Activated T-cell treated with anti-CD3 and anti-CD28 coated beads for 48 hours (primary cell): ENCODE results near the gene CXCL14.
"Not testable (repeated sequence)": the region's sequence is repeated elsewhere in the genome, so short reads cannot be mapped to it uniquely, and the experiment has no call there.

Source experiments
- DNase-seq: peaks from one replicate; pipeline ENCODE4 v3.0.0-alpha.2; 2020; ENCODE audit warnings: low read depth

CXCL14 gene

DNA sequence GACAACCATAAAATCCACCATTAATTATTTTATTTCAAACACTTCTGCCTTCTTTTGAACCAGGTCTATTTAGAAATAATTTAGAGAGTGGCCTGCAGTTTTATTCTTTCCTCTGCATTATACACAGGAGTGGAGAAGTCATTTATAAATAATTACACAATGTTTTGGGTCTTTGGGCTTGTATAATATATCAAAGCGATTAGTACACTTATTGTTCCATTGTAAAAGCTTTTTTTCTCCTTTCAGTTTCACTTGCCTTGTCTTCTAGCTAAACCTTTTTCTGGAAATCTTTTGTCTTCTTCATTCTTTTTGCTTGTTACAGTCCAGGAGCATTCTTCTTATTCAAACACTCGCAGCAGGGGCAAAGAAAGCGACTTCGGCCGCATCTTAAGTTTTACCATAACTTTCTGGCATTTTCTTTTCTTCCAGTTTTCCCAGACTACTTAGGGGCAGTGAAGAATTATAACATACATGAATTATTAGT lies 35.7 kb downstream of the CXCL14 start:
- no peak for DNase-seq

DNA sequence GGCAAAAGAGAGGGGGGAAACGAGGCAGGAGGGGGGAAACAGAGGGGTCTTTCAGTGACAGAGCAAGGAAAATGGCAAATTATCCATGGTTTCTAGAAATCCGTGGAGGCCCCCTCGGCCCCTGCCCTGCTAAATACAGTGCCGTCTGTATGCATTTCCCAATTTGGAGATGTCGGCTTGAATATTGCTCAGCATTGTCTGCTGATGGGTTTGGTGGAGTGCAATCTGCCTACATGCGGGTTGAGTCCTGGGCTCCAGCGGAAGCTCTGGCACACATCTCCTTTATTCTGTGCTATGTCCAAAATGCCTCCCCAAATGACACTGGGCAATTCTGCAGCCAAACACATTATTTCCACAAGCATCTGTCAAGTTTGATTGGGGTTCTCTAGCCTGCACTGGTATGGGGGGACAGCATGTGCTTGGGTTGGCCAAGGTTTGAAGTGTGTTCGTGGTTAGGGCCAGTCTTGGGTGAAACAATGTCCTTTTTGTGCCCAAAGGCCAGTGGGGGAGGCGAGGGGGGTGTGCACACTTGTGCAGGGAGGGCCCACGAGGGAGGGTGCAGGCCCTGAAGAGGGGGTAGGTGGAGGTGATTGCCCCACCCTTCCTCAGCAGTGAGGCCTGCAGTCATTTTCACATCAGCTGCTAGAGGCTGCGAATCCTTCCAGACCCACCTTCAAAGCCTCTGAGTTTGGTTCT lies 36.8 kb downstream of the CXCL14 start:
- DNase-seq: no peak

DNA sequence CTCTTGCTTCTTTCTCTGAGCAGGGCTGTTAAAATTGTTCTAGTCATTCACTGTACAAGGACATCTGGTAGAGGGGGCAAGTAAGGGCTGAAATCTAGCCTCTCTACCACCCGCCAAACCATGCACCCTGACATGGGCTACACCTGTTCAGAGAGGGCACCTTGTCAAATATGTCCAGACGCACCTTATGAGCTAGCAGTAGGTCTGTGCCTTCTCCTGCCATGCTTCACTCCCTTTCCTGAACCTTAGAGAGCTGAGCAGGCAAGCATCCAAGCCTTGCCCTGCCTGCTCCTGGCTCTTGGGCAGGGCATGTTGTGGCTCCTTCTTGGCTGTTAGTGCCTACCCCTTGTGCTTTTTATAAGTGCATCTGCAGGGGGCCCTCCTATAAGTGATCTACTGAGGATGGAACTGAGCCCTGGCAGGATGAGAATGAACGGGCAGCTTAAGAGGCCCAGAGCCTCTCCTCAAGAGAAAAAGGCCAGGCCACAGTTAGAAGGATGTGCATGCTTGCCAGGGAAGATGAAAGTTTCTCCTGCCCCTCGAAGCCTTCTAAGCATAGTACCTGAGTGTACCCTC lies 39.3 kb downstream of the CXCL14 start:
- DNase-seq: no peak

DNA sequence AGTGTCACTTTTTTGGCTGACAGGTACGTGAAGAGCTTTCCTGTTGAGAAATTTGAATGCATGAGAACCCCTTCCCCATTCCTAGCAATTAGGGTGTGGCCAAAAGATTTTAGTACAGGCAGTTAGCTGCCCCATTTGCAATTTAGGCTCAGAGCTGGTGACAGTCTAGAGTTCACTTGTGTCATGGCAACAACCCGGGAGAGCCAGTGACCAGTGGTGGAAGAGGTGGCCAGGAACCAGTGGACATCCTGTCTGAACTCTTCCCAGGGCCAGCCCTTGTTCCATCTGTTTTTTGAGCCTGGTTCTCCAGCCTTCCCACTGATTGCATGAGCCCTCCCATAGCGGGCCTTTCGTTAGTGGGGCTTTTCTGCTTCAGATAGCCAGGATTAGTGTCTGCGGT lies 40.5 kb downstream of the CXCL14 start:
- no peak for DNase-seq

DNA sequence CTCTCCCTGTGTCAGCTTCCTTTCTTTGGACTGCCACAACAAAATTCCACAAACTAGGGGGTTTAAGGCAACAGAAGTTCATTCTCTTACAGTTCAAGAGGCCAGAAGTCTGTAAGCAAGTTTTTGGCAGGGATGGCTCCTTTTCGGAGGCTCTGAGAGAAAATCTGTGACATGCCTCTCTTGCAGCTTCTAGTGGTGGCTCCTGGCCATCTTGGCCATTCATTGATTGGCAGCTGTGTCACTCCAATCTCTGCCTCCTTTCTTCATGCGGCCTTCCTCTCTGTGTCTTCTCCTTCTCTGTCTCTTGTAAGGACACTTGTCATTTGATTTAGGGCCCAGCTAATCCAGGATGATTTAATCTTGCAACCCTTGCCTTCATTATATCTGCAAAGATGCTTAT lies 41.0 kb downstream of the CXCL14 start:
- DNase-seq: no peak

DNA sequence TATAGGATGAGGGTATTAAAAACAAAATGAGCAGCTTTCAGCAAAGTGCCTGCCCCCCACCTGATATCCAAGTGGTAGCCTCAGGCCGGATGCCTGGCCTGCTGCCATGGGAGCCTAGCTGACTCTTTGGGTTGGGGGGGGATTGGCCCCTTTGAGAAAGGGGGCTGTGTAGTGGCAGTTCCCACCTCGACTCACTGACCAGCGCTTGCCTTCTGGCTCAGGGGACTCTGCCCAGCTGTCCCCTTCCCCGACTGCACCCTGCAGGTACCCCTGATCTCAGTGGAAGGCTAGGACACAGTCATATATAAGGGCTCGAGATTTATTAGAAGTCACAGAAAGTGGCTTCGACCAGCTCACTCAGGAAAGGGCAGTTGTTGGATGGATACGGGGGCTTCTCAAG lies 41.5 kb downstream of the CXCL14 start:
- no peak for DNase-seq

DNA sequence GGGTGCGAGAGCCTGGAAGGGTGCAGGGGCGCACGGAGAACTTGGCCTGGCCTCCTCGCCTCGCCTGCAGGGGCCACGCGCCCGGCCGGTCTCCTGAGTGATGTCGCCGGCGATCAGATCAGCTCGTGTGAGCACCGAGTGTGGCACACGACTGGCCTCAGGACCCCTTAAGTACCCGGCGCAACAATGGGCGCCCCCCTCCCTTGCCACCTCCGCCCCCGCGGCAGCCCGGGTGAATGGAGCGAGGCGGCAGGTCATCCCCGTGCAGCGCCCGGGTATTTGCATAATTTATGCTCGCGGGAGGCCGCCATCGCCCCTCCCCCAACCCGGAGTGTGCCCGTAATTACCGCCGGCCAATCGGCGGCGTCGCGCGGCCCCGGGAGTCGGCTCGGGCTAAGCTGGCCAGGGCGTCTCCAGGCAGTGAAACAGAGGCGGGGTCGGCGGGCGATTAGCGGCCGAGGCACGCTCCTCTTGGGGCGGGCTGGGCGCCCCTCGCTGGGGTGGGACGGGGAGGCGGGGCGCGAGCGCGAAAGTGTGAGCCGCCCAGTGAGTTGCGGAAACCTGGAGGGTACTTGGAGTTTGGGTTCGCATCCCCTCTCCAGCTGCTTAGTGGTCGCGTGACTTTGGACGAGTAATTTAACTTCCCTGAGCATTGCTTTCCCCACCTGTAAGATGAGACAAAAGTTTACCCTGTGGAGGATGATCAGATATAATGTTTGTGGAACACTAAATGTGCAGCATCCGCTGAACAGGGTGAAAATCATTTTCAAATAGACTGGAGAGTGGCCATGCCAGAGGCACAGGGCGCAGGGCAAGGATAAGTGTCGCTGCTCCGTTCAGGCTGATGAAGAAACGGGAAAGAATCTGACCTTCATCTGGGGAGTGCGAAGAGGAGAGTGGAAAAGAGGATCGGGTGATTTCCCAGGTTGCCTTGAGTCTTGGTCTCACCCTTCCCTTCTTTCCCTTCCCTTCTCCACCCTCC lies 42.7 kb downstream of the CXCL14 start, which contains the start of gene NEUROG1:
Gene NEUROG1, minus strand, starts transcription at position 145 of the 982 bp plus-strand sequence. CDS start 274 bp downstream, outside the sequence.
- DNase-seq: peak; percentile 4

DNA sequence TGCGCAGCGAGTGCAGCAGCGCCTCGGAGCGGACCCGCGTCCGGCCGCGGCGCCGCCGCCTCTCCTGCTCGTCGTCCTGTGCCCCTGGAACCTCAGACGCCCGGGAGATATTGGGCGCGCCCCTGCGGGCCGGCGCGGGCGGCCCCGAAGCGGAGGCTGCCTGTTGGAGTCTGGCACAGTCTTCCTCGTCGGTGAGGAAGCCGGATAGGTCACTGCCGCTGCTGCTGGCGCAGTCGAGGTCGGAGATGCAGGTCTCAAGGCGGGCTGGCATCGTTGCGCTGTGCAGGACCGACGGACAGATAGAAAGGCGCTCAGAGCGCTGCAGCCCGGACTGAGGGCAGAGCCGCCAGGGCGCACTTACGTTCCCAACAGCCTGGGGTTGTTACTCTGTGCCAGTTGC lies 43.4 kb downstream of the CXCL14 start:
- DNase-seq: no peak

DNA sequence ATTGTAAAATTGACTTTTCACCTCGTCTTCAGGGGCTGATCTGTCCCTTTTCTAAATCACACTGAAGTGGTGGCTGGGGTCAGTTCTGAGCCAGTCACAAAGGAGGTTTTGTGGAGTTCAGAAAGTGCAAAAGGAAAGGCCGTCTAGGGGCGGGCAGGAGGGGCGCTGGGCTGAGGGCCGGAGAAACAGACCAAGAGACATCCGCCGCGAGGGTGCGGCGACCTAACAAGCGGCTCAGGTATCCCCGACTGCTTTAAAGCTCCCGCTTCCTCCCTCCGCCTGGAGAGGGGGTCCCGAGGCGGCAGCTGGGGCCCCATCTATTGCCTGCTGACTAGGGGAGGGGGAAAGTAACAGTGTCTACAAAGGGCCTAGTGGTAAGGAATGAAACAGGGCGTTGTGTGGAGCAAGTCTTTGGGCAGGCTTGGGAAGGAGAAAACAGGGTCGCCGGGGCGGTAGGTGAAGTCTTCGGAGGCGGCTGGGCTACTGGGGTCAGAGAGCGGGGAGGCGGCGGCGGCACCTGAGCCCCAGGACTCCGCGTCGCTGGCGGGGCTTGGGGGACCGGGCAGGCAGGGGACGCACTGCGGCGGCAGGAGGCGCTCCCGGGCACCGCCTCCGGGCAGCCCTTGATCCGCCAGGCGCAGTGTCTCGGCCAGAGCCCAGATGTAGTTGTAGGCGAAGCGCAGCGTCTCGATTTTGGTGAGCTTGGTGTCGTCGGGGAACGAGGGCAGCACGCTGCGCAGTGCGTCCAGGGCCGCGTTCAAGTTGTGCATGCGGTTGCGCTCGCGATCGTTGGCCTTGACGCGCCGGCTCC lies 44.0 kb downstream of the CXCL14 start:
- DNase-seq: peak; percentile 7

DNA sequence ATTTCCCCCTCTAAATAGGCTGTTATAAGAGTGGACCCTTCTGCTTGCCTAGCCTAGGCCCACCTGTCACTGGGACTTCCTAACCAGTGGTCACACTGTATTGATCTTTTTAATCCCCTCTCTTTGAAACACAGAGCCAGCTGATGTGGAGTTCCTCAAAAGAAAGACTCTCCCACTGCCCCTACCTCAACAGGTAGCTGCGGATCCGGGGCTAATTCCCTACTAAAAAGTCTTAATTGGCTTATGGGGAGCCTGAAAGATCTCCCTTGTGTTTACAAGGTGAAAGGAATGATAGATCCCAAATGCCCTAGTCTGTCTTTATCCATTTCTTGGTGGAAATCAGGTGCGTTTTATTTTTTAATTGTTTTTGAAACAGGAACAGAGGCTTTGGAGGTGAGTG lies 45.0 kb downstream of the CXCL14 start:
- DNase-seq: no peak

DNA sequence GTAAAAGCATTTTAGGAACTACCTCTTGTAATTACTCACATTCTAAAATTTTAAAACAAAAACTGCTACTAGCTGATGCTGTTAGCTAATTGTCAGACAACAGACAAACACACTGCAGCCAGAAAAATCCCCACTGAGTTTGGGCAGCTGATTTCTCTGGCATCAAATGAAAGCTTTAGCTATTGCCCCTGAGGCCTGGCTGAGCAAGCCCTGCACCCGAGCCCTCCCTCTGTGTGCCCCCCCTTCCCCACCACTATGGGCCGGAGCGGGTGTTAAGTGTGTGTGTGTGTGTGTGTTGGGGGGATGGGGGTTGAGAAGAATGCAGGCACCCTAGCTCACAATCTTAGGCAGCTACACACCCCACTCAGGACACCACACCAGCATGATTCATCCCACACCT lies 45.5 kb downstream of the CXCL14 start:
- no peak for DNase-seq

DNA sequence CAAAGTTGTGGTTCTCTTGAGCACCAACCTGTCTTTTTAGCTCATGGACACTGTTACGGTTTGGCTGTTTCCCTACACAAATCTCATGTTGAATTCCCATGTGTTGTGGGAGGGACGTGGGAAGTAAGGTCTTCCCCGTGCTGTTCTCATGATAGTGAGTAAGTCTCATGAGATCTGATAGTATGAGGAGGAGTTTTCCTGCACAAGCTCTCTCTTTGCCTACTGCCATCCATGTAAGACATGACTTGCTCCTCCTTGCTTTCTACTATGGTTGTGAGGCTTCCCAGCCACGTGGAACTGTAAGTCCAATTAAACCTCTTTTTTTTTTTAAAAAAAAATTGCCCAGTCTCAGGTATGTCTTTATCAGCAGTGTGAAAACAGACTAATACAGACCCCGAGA lies 49.2 kb downstream of the CXCL14 start:
- DNase-seq: not testable (repeated sequence)

DNA sequence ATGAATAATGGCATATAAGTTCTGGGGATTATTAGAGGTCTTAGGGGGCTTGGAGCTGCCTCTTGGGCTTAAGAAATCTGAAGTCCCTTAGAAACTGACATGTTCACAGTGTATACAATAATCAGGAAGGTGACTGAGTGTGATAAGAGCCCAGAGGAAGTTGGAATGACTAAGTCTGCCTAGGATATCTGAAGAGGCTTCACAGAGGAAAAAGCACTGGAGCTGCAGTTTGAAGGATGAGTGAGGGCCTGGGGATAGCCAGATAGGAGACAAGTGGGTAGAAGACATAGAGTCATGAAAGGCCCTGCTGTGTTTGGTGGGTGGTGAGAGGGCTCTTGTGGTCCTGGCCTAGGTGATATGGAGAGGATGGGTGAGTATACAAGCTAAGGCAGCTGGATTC lies 51.9 kb downstream of the CXCL14 start:
- DNase-seq: no peak

DNA sequence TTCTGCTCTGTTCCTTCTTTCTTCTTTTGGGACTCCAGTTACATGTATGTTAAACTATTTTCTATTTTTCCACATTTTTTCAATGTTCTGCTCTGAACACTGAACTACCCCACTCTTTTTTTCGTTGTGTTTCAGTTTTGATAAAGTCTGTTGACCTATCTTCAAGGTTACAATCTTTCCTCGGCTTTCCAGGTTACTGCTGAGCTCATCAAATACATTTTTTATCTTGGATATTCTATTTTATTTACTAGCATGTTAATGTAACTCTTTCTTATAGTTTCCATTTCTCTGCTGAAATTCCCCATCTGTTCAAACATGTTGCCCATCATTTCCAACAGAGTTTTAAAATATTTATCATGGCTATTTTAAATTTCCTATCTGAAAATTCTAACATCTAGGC lies 56.8 kb downstream of the CXCL14 start:
- no peak for DNase-seq
